Keratinocyte (primary cell): ENCODE data around the gene RPP25L. TPM values are rescaled to one million over a fixed set of nuclear protein-coding genes. Genes with fewer than 3 reads are reported as not detected.

Source experiments
- DNase-seq: peaks from one replicate; pipeline ENCODE4 v3.0.0-alpha.2; 2011; ENCODE audit warnings: low read depth, missing footprints, low spot score
- FAIRE-seq: peaks from 2 replicates; lab custom pipeline; 2011; peaks lifted over from hg19 to GRCh38; lab: Jason Lieb, UNC
- H2AFZ ChIP-seq: 2 replicates; pipeline ENCODE4 v1.6.0; 2012; ENCODE audit warnings: low read length, control low read depth, inconsistent platforms; ENCODE audit not compliant: control insufficient read depth
- H3K27ac ChIP-seq: 2 replicates; pipeline ENCODE4 v1.5.1; 2011; ENCODE audit warnings: low read length; ENCODE audit not compliant: control insufficient read depth, insufficient read depth
- H3K27me3 ChIP-seq: 3 replicates; pipeline ENCODE4 v1.6.0; 2011; ENCODE audit warnings: low read length; ENCODE audit not compliant: control insufficient read depth, insufficient read depth; ENCODE audit errors: extremely low read depth
- H3K36me3 ChIP-seq, 2 experiments: 2 replicates in 1 of 2; 3 replicates in 1 of 2; pipeline ENCODE4 v1.5.1; 2011; ENCODE audit warnings: low read length in 2 of 2, mild to moderate bottlenecking in 1 of 2; ENCODE audit not compliant: control insufficient read depth in 2 of 2, insufficient read depth in 2 of 2; ENCODE audit errors: extremely low read depth in 1 of 2
- H3K4me1 ChIP-seq: 3 replicates; pipeline ENCODE4 v1.5.1; 2011; ENCODE audit warnings: low read length; ENCODE audit not compliant: control insufficient read depth, insufficient read depth; ENCODE audit errors: extremely low read depth
- H3K4me2 ChIP-seq: 3 replicates; pipeline ENCODE4 v1.6.0; 2011; ENCODE audit warnings: low read depth, low read length; ENCODE audit not compliant: control insufficient read depth, insufficient read depth; ENCODE audit errors: extremely low read depth
- H3K4me3 ChIP-seq, 3 experiments: fragments of 200-600 bp in 1 of 3; sonication (generic) in 1 of 3; 2 replicates in 2 of 3; 3 replicates in 1 of 3; pipeline ENCODE4 v1.5.1; 2011 to 2016; ENCODE audit warnings: low read length in 3 of 3, mild to moderate bottlenecking in 3 of 3, control low read depth in 2 of 3, inconsistent platforms in 1 of 3, low read depth in 1 of 3, mixed read lengths in 1 of 3, mixed run types in 1 of 3, moderate library complexity in 1 of 3; ENCODE audit not compliant: control insufficient read depth in 2 of 3, insufficient read depth in 2 of 3; ENCODE audit errors: extremely low read depth in 1 of 3
- H3K79me2 ChIP-seq: 2 replicates; pipeline ENCODE4 v1.6.0; 2012; ENCODE audit warnings: low read length; ENCODE audit not compliant: control insufficient read depth, insufficient read depth
- H3K9ac ChIP-seq: 3 replicates; pipeline ENCODE4 v1.6.0; 2011; ENCODE audit warnings: low read length; ENCODE audit not compliant: control insufficient read depth, insufficient read depth; ENCODE audit errors: extremely low read depth
- H3K9me1 ChIP-seq: 3 replicates; pipeline ENCODE4 v1.6.0; 2011; ENCODE audit warnings: low read length; ENCODE audit not compliant: control insufficient read depth, insufficient read depth; ENCODE audit errors: extremely low read depth
- H3K9me3 ChIP-seq: 2 replicates; pipeline ENCODE4 v1.5.1; 2012; ENCODE audit warnings: low read depth, low read length; ENCODE audit not compliant: control insufficient read depth
- H4K20me1 ChIP-seq: 3 replicates; pipeline ENCODE4 v1.6.0; 2011; ENCODE audit warnings: low read length; ENCODE audit not compliant: control insufficient read depth, insufficient read depth; ENCODE audit errors: extremely low read depth
- EZH2 ChIP-seq: IDR thresholded peaks from one replicate; pipeline ENCODE4 v1.6.1; 2012; ENCODE audit warnings: inconsistent platforms, mild to moderate bottlenecking, low read length, moderate library complexity
- dilution Hi-C: fragments of 300-500 bp; cut with MboI; formaldehyde crosslinking; loops from one replicate; pipeline ENCODE4 v1.7.0; 2020; ENCODE audit warnings: low sequenced_read_pairs; ENCODE audit not compliant: extremely low pct_ligation_motif_present
- polyA plus RNA-seq, 5 experiments: library from polyadenylated mRNA; depleted of rRNA in 3 of 5; stranded (reverse) in 3 of 5; stranded (forward) in 1 of 5; unstranded in 1 of 5; fragments of >200 nt; gene quantifications; 1 replicate in 1 of 5; 2 replicates in 3 of 5; 3 replicates in 1 of 5; pipeline versions ENCODE4 v1.2.1 to v1.2.3, GENCODE V29; 2011 to 2012; ENCODE audit warnings: missing spikeins in 2 of 5, low read depth in 1 of 5, low replicate concordance in 1 of 5
- TF ChIP-seq, protein P1 (sequence below), 3 experiments: IDR thresholded peaks in 1 of 3; conservative IDR thresholded peaks in 1 of 3; optimal IDR thresholded peaks in 1 of 3; 2 replicates in 2 of 3; 3 replicates in 1 of 3; pipeline versions ENCODE3 to v1.5.1; 2011; ENCODE audit warnings: low read length in 3 of 3, mild to moderate bottlenecking in 3 of 3, moderate library complexity in 2 of 3, control low read depth in 1 of 3, inconsistent platforms in 1 of 3; ENCODE audit not compliant: insufficient read depth in 2 of 3; ENCODE audit errors: extremely low read depth in 1 of 3

The RPP25L gene
- polyA plus RNA-seq, 1 donor (not counting 4 experiments of a cell fraction or from before 2014, with no cell fraction given) = 23.4 TPM

DNA sequence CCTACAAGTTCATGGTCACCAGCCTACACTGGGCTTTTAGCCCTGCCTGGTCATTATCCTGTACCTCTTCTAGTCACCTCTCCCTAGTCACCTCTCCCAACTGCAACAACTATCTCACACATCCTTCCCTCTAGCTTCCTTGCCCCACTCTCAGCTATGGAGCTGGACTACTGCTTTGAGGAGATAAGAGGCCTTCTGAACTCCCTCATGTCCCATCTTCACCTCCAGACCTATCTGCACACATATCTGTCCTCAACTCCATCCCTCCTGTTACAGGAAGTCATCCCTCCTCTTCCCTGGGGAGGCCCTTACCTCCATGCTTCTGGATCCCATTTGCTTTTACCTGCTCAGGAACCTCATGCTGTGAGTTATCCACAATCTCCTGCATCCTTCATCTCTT is 5.7 kb downstream of the RPP25L start:
- no peaks in the 10 kb centered on the region for H3K9me3 ChIP-seq
- H3K4me2 ChIP-seq = no peak overlapping the region
- H3K9me1 ChIP-seq = no peaks in the 10 kb centered on the region
- peaks cover 10% of the 10 kb centered on the region for H3K4me1 ChIP-seq
- H3K27me3 ChIP-seq = no peaks in the 10 kb centered on the region
- no peaks in the 10 kb centered on the region for H4K20me1 ChIP-seq
- no peak overlapping the region for H3K4me3 ChIP-seq
- no peak overlapping the region for H3K9ac ChIP-seq
- dilution Hi-C loops = no loop called here
- FAIRE-seq (no peak), DNase-seq (no peak)
- TF ChIP-seq EZH2 = no peak
- TF ChIP-seq, protein P1, sequence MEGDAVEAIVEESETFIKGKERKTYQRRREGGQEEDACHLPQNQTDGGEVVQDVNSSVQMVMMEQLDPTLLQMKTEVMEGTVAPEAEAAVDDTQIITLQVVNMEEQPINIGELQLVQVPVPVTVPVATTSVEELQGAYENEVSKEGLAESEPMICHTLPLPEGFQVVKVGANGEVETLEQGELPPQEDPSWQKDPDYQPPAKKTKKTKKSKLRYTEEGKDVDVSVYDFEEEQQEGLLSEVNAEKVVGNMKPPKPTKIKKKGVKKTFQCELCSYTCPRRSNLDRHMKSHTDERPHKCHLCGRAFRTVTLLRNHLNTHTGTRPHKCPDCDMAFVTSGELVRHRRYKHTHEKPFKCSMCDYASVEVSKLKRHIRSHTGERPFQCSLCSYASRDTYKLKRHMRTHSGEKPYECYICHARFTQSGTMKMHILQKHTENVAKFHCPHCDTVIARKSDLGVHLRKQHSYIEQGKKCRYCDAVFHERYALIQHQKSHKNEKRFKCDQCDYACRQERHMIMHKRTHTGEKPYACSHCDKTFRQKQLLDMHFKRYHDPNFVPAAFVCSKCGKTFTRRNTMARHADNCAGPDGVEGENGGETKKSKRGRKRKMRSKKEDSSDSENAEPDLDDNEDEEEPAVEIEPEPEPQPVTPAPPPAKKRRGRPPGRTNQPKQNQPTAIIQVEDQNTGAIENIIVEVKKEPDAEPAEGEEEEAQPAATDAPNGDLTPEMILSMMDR (optimal IDR thresholded peaks at IDR 0.05 in 1 of 3, IDR thresholded peaks at IDR 0.05 in 1 of 3, conservative IDR thresholded peaks at IDR 0.05 in 1 of 3; ENCODE audit: extremely low read depth in 1 of 3, insufficient read depth in 2 of 3, low read length in 3 of 3) = no peak
- no peak overlapping the region for H3K27ac ChIP-seq
- peaks cover 1 to 3% of the 10 kb centered on the region in 2 experiments for H3K36me3 ChIP-seq
- peaks cover 7% of the 10 kb centered on the region for H3K79me2 ChIP-seq
- H2AFZ ChIP-seq = no peak overlapping the region

DNA sequence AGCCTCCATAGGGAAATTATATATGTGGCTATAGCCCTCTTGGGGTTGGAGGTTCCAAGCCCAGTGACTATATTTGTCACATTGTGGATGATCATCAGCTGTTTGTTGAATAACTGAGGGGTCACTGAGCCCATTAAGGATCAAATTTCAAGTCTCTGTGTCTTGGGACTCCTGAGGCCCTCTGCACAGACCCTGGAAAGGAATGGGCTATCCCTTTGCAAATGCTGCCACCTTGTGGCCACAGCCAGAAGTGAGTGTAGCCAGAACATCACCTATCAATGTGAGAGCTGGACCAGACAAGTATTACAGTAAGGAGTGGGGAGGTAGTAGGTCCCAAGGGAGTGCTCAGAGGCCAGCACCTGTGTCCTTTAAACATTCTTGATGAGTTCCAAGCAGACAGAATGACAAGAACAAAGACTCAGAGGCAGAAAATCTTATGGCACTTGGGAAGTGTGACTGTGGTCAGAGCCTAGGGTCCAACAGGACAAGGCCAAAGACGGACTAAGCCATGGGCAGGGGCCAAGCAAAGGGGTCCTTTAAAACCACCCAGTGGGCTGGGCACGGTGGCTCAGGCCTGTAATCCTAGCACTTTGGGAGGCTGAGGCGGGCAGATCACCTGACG is 8.2 kb downstream of the RPP25L start:
- Histone ChIP-seq H4K20me1 (no peaks in the 10 kb centered on the region), H3K4me1 (peaks cover 18% of the 10 kb centered on the region), H3K9me3 (no peaks in the 10 kb centered on the region), H3K36me3 (no peaks in the 10 kb centered on the region), H3K4me3 (no peak overlapping the region), H3K27me3 (no peaks in the 10 kb centered on the region), H2AFZ (no peak overlapping the region), H3K4me2 (no peak overlapping the region), H3K9ac (no peak overlapping the region), H3K27ac (no peak overlapping the region), H3K79me2 (no peaks in the 10 kb centered on the region), H3K9me1 (no peaks in the 10 kb centered on the region)
- dilution Hi-C loops = no loop called here
- TF ChIP-seq EZH2 = no peak
- TF ChIP-seq, protein P1 (optimal IDR thresholded peaks at IDR 0.05 in 1 of 3, IDR thresholded peaks at IDR 0.05 in 1 of 3, conservative IDR thresholded peaks at IDR 0.05 in 1 of 3; ENCODE audit: extremely low read depth in 1 of 3, insufficient read depth in 2 of 3, low read length in 3 of 3) = peak; percentile 84 to 97 (median 95)
- DNase-seq (no peak), FAIRE-seq (peak; percentile 96)
